Colonic mucosa (tissue), 4 donors: Measurements from ENCODE around the gene PKNOX2. TPM values are rescaled to one million over a fixed set of nuclear protein-coding genes. Genes with fewer than 3 reads are reported as not detected.

ENCODE experiments used
- DNase-seq: peaks from one replicate; pipeline ENCODE4 v3.0.0-alpha.2; 2020
- H3K27ac ChIP-seq: fragments of 200-600 bp; one replicate; pipeline ENCODE4 v1.8.0; 2021
- H3K27me3 ChIP-seq: fragments of 200-600 bp; one replicate; pipeline ENCODE4 v1.8.0; 2021
- H3K36me3 ChIP-seq: fragments of 200-600 bp; one replicate; pipeline ENCODE4 v1.8.0; 2021
- H3K4me1 ChIP-seq: fragments of 200-600 bp; one replicate; pipeline ENCODE4 v1.8.0; 2021; ENCODE audit warnings: mild to moderate bottlenecking
- H3K4me3 ChIP-seq: fragments of 200-600 bp; one replicate; pipeline ENCODE4 v1.8.0; 2021
- H3K9ac ChIP-seq, 2 donors: one replicate each; pipeline ENCODE4 v1.7.0; 2013; ENCODE audit warnings: control low read depth in 2 of 2, low read depth in 2 of 2, low read length in 2 of 2
- H3K9me3 ChIP-seq: fragments of 200-600 bp; one replicate; pipeline ENCODE4 v1.8.0; 2021
- CTCF ChIP-seq: fragments of 200-600 bp; IDR thresholded peaks from one replicate; pipeline ENCODE4 v1.8.0; 2022; ENCODE audit warnings: antibody characterized with exemption, mild to moderate bottlenecking
- intact Hi-C: fragments of 100-400 bp; cut with DNase I; formaldehyde crosslinking; loops from one replicate; pipeline ENCODE4 v1.14.1; 2022
- total RNA-seq, 2 donors: library from RNA; stranded (reverse); fragmentation: NEBNext Ultra II Directional in 1 of 2; extraction: Animal tissue kit (Norgen Biotek cat#: 25700) in 1 of 2; gene quantifications; one replicate each; pipeline ENCODE4 v1.2.1, GENCODE V29; 2021
- donor health status: healthy.
- donor health status: DM: no; HTN: no; CAD: no.
- donor health status: DM: no; HTN: no; CAD: no.

Gene PKNOX2
- total RNA-seq, 2 donors from 2014 or later, result 0.52 to 1.3 TPM

DNA sequence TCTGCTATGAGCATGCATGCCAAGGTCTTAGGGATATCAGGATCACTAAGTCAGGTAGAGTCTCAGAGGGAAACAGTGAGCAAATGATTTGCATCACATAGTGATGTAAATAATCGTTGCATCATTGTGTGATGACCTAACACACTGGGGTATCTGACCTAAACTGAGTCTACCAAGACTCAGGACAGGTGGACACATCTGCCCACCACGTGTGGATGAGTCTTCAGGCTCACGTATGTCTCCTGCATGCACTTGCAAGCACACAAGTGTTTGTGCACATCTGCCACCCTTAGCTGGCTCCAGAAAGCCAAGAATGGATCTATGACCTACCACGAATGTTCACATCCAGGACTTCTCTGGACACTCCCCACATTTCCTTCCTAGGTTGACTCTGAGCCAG, 220.3 kb downstream of the PKNOX2 start:
- Histone ChIP-seq H3K27ac (no peak overlapping the region), H3K4me3 (no peak overlapping the region), H3K27me3 (no peaks in the 10 kb centered on the region), H3K4me1 (no peaks in the 10 kb centered on the region), H3K9me3 (no peaks in the 10 kb centered on the region), H3K36me3 (no peaks in the 10 kb centered on the region), H3K9ac (no peak overlapping the region)
- no peak for TF ChIP-seq CTCF
- no peak for DNase-seq
- intact Hi-C loops, result no loop called here

GRCh38 chr11:125387901-125388300, 223.3 kb downstream of the PKNOX2 start:
- no peak overlapping the region for H3K27ac ChIP-seq
- no peaks in the 10 kb centered on the region for H3K27me3 ChIP-seq
- intact Hi-C loops, result no loop called here
- TF ChIP-seq CTCF, result no peak
- no peak for DNase-seq
- no peak overlapping the region for H3K9ac ChIP-seq
- no peaks in the 10 kb centered on the region for H3K4me1 ChIP-seq
- no peak overlapping the region for H3K4me3 ChIP-seq
- H3K36me3 ChIP-seq, result no peaks in the 10 kb centered on the region
- no peaks in the 10 kb centered on the region for H3K9me3 ChIP-seq

DNA sequence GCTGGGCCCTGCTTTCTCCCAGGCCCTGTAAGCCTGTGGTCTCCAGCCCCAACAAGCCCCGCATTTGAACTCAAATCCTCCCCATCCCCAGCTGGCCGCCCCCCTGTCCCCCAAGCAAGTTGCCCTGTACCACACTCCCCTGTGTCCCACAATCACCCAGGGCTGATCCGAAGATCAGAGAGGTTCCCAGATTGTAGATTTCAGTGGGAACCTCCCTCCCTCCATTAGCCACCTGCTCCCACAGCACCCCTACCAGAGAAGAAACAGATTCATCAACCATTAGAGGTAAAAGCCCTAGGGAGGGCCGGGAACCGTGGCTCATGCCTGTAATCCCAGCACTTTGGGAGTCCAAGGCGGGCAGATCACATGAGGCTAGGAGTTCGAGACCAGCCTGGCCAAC, 224.1 kb downstream of the PKNOX2 start:
- Histone ChIP-seq H3K27me3 (no peaks in the 10 kb centered on the region), H3K27ac (no peak overlapping the region), H3K9me3 (no peaks in the 10 kb centered on the region), H3K9ac (no peak overlapping the region), H3K36me3 (no peaks in the 10 kb centered on the region), H3K4me3 (no peak overlapping the region), H3K4me1 (no peaks in the 10 kb centered on the region)
- intact Hi-C loops, result no loop called here
- DNase-seq, result no peak
- no peak for TF ChIP-seq CTCF

GRCh38 chr11:125389339-125390166, 225.0 kb downstream of the PKNOX2 start:
- H3K27ac ChIP-seq, result no peak overlapping the region
- H3K27me3 ChIP-seq, result no peaks in the 10 kb centered on the region
- H3K9ac ChIP-seq, result no peak overlapping the region
- no peak for DNase-seq
- H3K36me3 ChIP-seq, result no peaks in the 10 kb centered on the region
- TF ChIP-seq CTCF, result no peak
- H3K4me1 ChIP-seq, result no peaks in the 10 kb centered on the region
- H3K9me3 ChIP-seq, result no peaks in the 10 kb centered on the region
- no peak overlapping the region for H3K4me3 ChIP-seq
- intact Hi-C loops, result no loop called here

DNA sequence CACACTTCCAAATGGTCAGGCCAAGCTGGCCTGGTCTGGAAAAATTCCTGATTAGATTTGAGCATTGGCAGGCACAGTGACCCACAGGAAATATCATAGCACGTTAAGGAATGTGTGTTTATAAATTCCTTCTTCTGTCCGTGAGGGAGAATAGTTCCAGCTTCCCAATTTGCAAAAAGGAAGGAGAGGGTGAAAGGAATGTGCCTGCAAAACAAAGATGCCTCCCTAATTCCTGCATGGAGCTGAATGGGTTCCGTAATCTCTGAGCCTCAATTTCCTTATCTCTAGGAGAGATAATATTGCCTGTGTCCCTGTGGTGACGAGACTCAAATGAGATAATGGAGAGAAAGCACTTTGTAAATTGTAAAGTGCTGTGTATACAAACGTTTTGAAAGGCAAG, 226.4 kb downstream of the PKNOX2 start:
- TF ChIP-seq CTCF, result no peak
- DNase-seq, result no peak

More for the DNA sequence above, 226.4 kb downstream of the PKNOX2 start:
- Histone ChIP-seq H3K9me3 (no peaks in the 10 kb centered on the region), H3K4me1 (no peaks in the 10 kb centered on the region), H3K9ac (no peak overlapping the region), H3K36me3 (no peaks in the 10 kb centered on the region), H3K27me3 (no peaks in the 10 kb centered on the region), H3K27ac (no peak overlapping the region), H3K4me3 (no peak overlapping the region)
- intact Hi-C loops, result no loop called here
